HEK293T (cell line): Measurements from ENCODE around the gene PHAX.

ENCODE experiments used
- ARNT ChIP-seq: fragments of 450-650 bp; IDR thresholded peaks from 2 replicates; pipeline ENCODE4 v1.6.1; 2017; ENCODE audit warnings: mild to moderate bottlenecking
- CTBP1 ChIP-seq: fragments of 450-650 bp; IDR thresholded peaks from 2 replicates; pipeline ENCODE4 v1.6.1; 2016; ENCODE audit warnings: borderline replicate concordance
- FOXM1 ChIP-seq: fragments of 450-650 bp; IDR thresholded peaks from 2 replicates; pipeline ENCODE4 v1.6.1; 2017; ENCODE audit warnings: mild to moderate bottlenecking, borderline replicate concordance
- HDGF ChIP-seq: fragments of 450-650 bp; IDR thresholded peaks from 2 replicates; pipeline ENCODE4 v1.6.1; 2017; ENCODE audit warnings: antibody characterized with exemption, borderline replicate concordance
- L3MBTL2 ChIP-seq: fragments of 450-650 bp; conservative IDR thresholded peaks from 2 replicates; pipeline ENCODE4 v1.6.1; 2016; ENCODE audit warnings: mild to moderate bottlenecking
- SP1 ChIP-seq: fragments of 450-650 bp; IDR thresholded peaks from 2 replicates; pipeline ENCODE4 v1.6.1; 2017
- TARDBP ChIP-seq: fragments of 450-650 bp; IDR thresholded peaks from 2 replicates; pipeline ENCODE4 v1.6.1; 2016

DNA sequence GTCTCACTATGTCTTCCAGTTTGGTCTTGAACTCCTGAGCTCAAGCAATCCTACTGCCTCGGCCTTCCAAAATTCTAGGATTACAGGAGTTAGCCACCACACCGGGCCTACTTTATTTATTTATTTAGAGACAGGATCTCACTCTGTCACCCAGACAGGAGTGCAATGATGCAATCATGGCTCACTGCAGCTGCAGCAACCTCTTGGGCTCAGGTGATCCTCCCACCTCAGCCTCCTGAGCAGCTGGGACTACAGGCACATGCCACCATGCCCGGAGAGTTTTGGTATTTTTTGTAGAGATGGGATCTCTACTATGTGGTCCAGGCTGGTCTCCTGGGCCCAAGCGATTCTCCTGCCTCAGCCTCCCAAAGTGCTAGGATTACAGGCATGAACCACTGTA is 32.8 kb downstream of the PHAX start:
- TF ChIP-seq SP1 (no peak), ARNT (no peak), TARDBP (no peak), L3MBTL2 (no peak), FOXM1 (no peak), CTBP1 (no peak), HDGF (no peak)
